Measurements from ENCODE around the gene CAPN1. TPM values are rescaled to one million over a fixed set of nuclear protein-coding genes. Genes with fewer than 3 reads are reported as not detected.
A peak's percentile ranks its signal among the peaks of the same experiment; 100 is the strongest.

Gene CAPN1
- total RNA-seq, 1 donor from 2014 or later: 217 TPM

- Mint-ChIP-seq H3K27me3 (ENCODE audit: low read depth, unreplicated experiment) (peaks cover 3% of the 10 kb centered on the region), H3K4me1 (ENCODE audit: low read depth, unreplicated experiment) (peaks cover 15% of the 10 kb centered on the region), H3K9me3 (ENCODE audit: unreplicated experiment) (no peaks in the 10 kb centered on the region), H3K36me3 (ENCODE audit: low read depth, unreplicated experiment) (peaks cover 7% of the 10 kb centered on the region), H3K4me3 (ENCODE audit: unreplicated experiment) (no peak overlapping the region), H3K27ac (ENCODE audit: unreplicated experiment) (no peak overlapping the region)
- DNase-seq (ENCODE audit: low read depth) (no peak), FAIRE-seq (no peak)
- TF ChIP-seq EZH2 (IDR thresholded peaks at IDR 0.05; ENCODE audit: insufficient read depth, low read length) (no peak), CTCF (IDR thresholded peaks at IDR 0.05; ENCODE audit: insufficient read depth, low read depth, low read length) (no peak)
- no peaks in the 10 kb centered on the region for H3K36me3 ChIP-seq (ENCODE audit: insufficient read depth, low read length)
- no peak overlapping the region for H3K27ac ChIP-seq (ENCODE audit: low read depth, low read length)
- no peak overlapping the region for H3K4me2 ChIP-seq (ENCODE audit: low read length)
- H3K4me3 ChIP-seq (ENCODE audit: insufficient read depth, low read depth, low read length): no peak overlapping the region
- no peak overlapping the region for H2AFZ ChIP-seq (ENCODE audit: low read depth, low read length)
- no peaks in the 10 kb centered on the region for H3K79me2 ChIP-seq (ENCODE audit: insufficient read depth, low read length)
- no peaks in the 10 kb centered on the region for H3K9me3 ChIP-seq (ENCODE audit: insufficient read depth, low read depth, low read length)
- no peak overlapping the region for H3K9ac ChIP-seq (ENCODE audit: low read length)
- H3K4me1 ChIP-seq (ENCODE audit: insufficient read depth, low read length): peaks cover 14% of the 10 kb centered on the region
- no peaks in the 10 kb centered on the region for H3K27me3 ChIP-seq (ENCODE audit: insufficient read depth, low read length)
- no peaks in the 10 kb centered on the region for H4K20me1 ChIP-seq (ENCODE audit: insufficient read depth, low read length)
Measured at GRCh38 chr11:65221026-65221425, 39.3 kb downstream of the CAPN1 start.

GRCh38 chr11:65223011-65223410, 41.3 kb downstream of the CAPN1 start:
- H4K20me1 ChIP-seq (ENCODE audit: insufficient read depth, low read length): no peaks in the 10 kb centered on the region
- H3K4me1 ChIP-seq (ENCODE audit: insufficient read depth, low read length): peaks cover 14% of the 10 kb centered on the region
- H3K4me2 ChIP-seq (ENCODE audit: low read length): no peak overlapping the region
- no peak overlapping the region for H2AFZ ChIP-seq (ENCODE audit: low read depth, low read length)
- no peak overlapping the region for H3K4me3 ChIP-seq (ENCODE audit: insufficient read depth, low read depth, low read length)
- no peaks in the 10 kb centered on the region for H3K27me3 ChIP-seq (ENCODE audit: insufficient read depth, low read length)
- H3K9ac ChIP-seq (ENCODE audit: low read length): no peak overlapping the region
- Mint-ChIP-seq H3K4me3 (ENCODE audit: unreplicated experiment) (no peak overlapping the region), H3K36me3 (ENCODE audit: low read depth, unreplicated experiment) (peaks cover 7% of the 10 kb centered on the region), H3K27me3 (ENCODE audit: low read depth, unreplicated experiment) (peaks cover 3% of the 10 kb centered on the region), H3K27ac (ENCODE audit: unreplicated experiment) (no peak overlapping the region), H3K4me1 (ENCODE audit: low read depth, unreplicated experiment) (peaks cover 16% of the 10 kb centered on the region), H3K9me3 (ENCODE audit: unreplicated experiment) (no peaks in the 10 kb centered on the region)
- H3K9me3 ChIP-seq (ENCODE audit: insufficient read depth, low read depth, low read length): no peaks in the 10 kb centered on the region
- H3K36me3 ChIP-seq (ENCODE audit: insufficient read depth, low read length): no peaks in the 10 kb centered on the region
- no peak for FAIRE-seq
- H3K27ac ChIP-seq (ENCODE audit: low read depth, low read length): no peak overlapping the region
- TF ChIP-seq CTCF (IDR thresholded peaks at IDR 0.05; ENCODE audit: insufficient read depth, low read depth, low read length) (no peak), EZH2 (IDR thresholded peaks at IDR 0.05; ENCODE audit: insufficient read depth, low read length) (no peak)
- DNase-seq (ENCODE audit: low read depth): no peak
- no peaks in the 10 kb centered on the region for H3K79me2 ChIP-seq (ENCODE audit: insufficient read depth, low read length)

DNA sequence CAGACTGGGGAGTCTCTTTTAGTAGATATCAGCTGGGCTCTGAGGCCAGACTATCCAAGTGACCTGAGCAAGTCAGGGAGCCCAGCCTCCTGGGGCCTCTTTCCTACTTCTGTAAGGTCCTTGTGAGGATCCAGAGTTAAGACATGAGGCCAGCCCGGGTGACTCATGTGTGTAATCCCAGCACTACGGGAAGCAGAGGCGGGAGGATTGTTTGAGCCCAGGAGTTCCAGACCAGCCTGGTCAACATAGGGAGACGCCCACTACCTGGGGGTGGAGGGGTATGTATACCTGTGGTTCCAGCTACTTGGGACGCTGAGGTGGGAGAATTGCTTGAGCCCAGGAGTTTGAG, 43.2 kb downstream of the CAPN1 start:
- peaks cover 1% of the 10 kb centered on the region for H3K9me3 Mint-ChIP-seq (ENCODE audit: unreplicated experiment)
- no peaks in the 10 kb centered on the region for H3K36me3 ChIP-seq (ENCODE audit: insufficient read depth, low read length)
- DNase-seq (ENCODE audit: low read depth) (peak; percentile 55), FAIRE-seq (no peak)
- peaks cover 14% of the 10 kb centered on the region for H3K4me1 Mint-ChIP-seq (ENCODE audit: low read depth, unreplicated experiment)
- TF ChIP-seq CTCF (IDR thresholded peaks at IDR 0.05; ENCODE audit: insufficient read depth, low read depth, low read length): no peak
- no peak for TF ChIP-seq EZH2 (IDR thresholded peaks at IDR 0.05; ENCODE audit: insufficient read depth, low read length)
- H3K9me3 ChIP-seq (ENCODE audit: insufficient read depth, low read depth, low read length): peaks cover 3% of the 10 kb centered on the region
- peak overlapping the region; percentile 73 for H3K9ac ChIP-seq (ENCODE audit: low read length)
- H3K79me2 ChIP-seq (ENCODE audit: insufficient read depth, low read length): no peaks in the 10 kb centered on the region
- H3K36me3 Mint-ChIP-seq (ENCODE audit: low read depth, unreplicated experiment): peaks cover 3% of the 10 kb centered on the region
- peak overlapping the region; percentile 34 for H3K4me3 Mint-ChIP-seq (ENCODE audit: unreplicated experiment)
- no peaks in the 10 kb centered on the region for H3K27me3 Mint-ChIP-seq (ENCODE audit: low read depth, unreplicated experiment)
- H3K27ac ChIP-seq (ENCODE audit: low read depth, low read length): no peak overlapping the region
- H3K27me3 ChIP-seq (ENCODE audit: insufficient read depth, low read length): no peaks in the 10 kb centered on the region
- peak overlapping the region; percentile 94 for H3K4me2 ChIP-seq (ENCODE audit: low read length)
- peaks cover 14% of the 10 kb centered on the region for H3K4me1 ChIP-seq (ENCODE audit: insufficient read depth, low read length)
- peak overlapping the region; percentile 58 for H3K27ac Mint-ChIP-seq (ENCODE audit: unreplicated experiment)
- peak overlapping the region; percentile 92 for H2AFZ ChIP-seq (ENCODE audit: low read depth, low read length)
- H4K20me1 ChIP-seq (ENCODE audit: insufficient read depth, low read length): no peaks in the 10 kb centered on the region
- no peak overlapping the region for H3K4me3 ChIP-seq (ENCODE audit: insufficient read depth, low read depth, low read length)
